ENCODE measurements around the gene RAB3D. TPM values are rescaled to one million over a fixed set of nuclear protein-coding genes. Genes with fewer than 3 reads are reported as not detected.

The RAB3D gene
- total RNA-seq, 1 experiment from 2014 or later = 37.9 TPM

DNA sequence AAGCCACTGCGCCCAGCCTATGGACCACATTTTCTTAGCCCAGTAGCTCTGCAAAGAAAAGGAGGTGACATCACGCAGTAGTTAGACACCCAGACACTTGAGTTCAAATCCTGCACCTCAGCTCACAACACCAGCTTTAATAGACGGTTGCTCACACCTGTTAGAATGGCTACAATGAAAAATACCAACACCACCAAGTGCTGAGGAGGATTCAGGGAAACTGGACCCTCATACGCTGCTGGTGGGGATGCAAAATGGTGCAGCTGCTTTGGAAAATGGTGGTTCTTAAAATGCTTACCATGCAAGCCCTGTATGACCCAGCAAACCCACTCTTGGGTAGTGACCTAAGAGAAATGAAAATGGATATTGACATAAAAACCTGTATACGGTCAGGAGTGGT, 65.5 kb downstream of the RAB3D start:
- TF ChIP-seq CTCF (conservative IDR thresholded peaks at IDR 0.05; ENCODE audit: low read depth, low read length) = no peak
- TF ChIP-seq EZH2phosphoT487 (IDR thresholded peaks at IDR 0.05; ENCODE audit: borderline replicate concordance, low read length) = no peak
- TF ChIP-seq EZH2 (IDR thresholded peaks at IDR 0.05; ENCODE audit: low read length, unreplicated experiment) = no peak

GRCh38 chr19:11273296-11273695, 66.2 kb downstream of the RAB3D start:
- H2AFZ ChIP-seq (ENCODE audit: low read length) = no peak overlapping the region
- no peaks in the 10 kb centered on the region for H3K9me3 ChIP-seq (ENCODE audit: low read length)
- TF ChIP-seq CTCF (conservative IDR thresholded peaks at IDR 0.05; ENCODE audit: low read depth, low read length) (no peak), EZH2phosphoT487 (IDR thresholded peaks at IDR 0.05; ENCODE audit: borderline replicate concordance, low read length) (no peak), EZH2 (IDR thresholded peaks at IDR 0.05; ENCODE audit: low read length, unreplicated experiment) (no peak)
- H3F3A ChIP-seq (ENCODE audit: low read length, unreplicated experiment) = peaks cover 4% of the 10 kb centered on the region
- no peak overlapping the region for H3K27ac ChIP-seq (ENCODE audit: low read length)
- intact Hi-C loops (cut with micrococcal nuclease) = no loop called here
- peaks cover 11% of the 10 kb centered on the region for H3K4me1 ChIP-seq (ENCODE audit: insufficient read depth, low read length)
- H3K27me3 ChIP-seq (ENCODE audit: low read length) = no peaks in the 10 kb centered on the region
- H3K36me3 ChIP-seq (ENCODE audit: low read depth, low read length) = no peaks in the 10 kb centered on the region
- ChIA-PET POLR2A (ENCODE audit: unreplicated experiment) (interaction anchor here (0.6 kb wide), 1 partner anchor 17 kb away, joined by 3 read pairs; no protein-coding TSS in a partner anchor), CTCF (interaction anchor here (0.6 kb wide), 2 partner anchors 130 to 796 kb away, joined by 3 read pairs; no protein-coding TSS in a partner anchor)
- H3K4me3 ChIP-seq (ENCODE audit: low read length) = no peak overlapping the region
- H3K9me2 ChIP-seq (replicated peaks; ENCODE audit: low read length) = no peaks in the 10 kb centered on the region
- DNase-seq (no peak), ATAC-seq (no peak)
- no peak overlapping the region for H3K9ac ChIP-seq (ENCODE audit: low read length)
- no TSS peak for BruUV-seq (replicated peaks)
- H4K20me1 ChIP-seq (ENCODE audit: low read length) = no peaks in the 10 kb centered on the region
- no peaks in the 10 kb centered on the region for H3K79me2 ChIP-seq (ENCODE audit: low read length)
- no peak overlapping the region for H3K4me2 ChIP-seq (ENCODE audit: low read length)

More for the DNA sequence above, 65.5 kb downstream of the RAB3D start:
- H3K79me2 ChIP-seq (ENCODE audit: low read length) = no peaks in the 10 kb centered on the region
- ATAC-seq (no peak), DNase-seq (no peak)
- no TSS peak for BruUV-seq (replicated peaks)
- no peak overlapping the region for H3K9ac ChIP-seq (ENCODE audit: low read length)
- H3F3A ChIP-seq (ENCODE audit: low read length, unreplicated experiment) = peaks cover 3% of the 10 kb centered on the region
- ChIA-PET POLR2A (ENCODE audit: unreplicated experiment) (no interaction called here), CTCF (no interaction called here)
- no peaks in the 10 kb centered on the region for H4K20me1 ChIP-seq (ENCODE audit: low read length)
- no peak overlapping the region for H3K27ac ChIP-seq (ENCODE audit: low read length)
- intact Hi-C loops (cut with micrococcal nuclease) = no loop called here
- H3K4me3 ChIP-seq (ENCODE audit: low read length) = no peak overlapping the region
- H3K4me2 ChIP-seq (ENCODE audit: low read length) = no peak overlapping the region
- H3K9me2 ChIP-seq (replicated peaks; ENCODE audit: low read length) = no peaks in the 10 kb centered on the region
- H3K36me3 ChIP-seq (ENCODE audit: low read depth, low read length) = no peaks in the 10 kb centered on the region
- no peaks in the 10 kb centered on the region for H3K9me3 ChIP-seq (ENCODE audit: low read length)
- no peaks in the 10 kb centered on the region for H3K27me3 ChIP-seq (ENCODE audit: low read length)
- H2AFZ ChIP-seq (ENCODE audit: low read length) = no peak overlapping the region
- H3K4me1 ChIP-seq (ENCODE audit: insufficient read depth, low read length) = peaks cover 7% of the 10 kb centered on the region

Other genes with a start within 250 kb of the RAB3D start
- gene SPC24, start 183.9 kb downstream of the RAB3D start, total RNA-seq (2014; rRNA removed) = 136 and 142 TPM in 2 replicates
- gene KANK2, start 142.1 kb downstream of the RAB3D start, total RNA-seq (2014; rRNA removed) = 96.6 and 98.4 TPM in 2 replicates
- gene ANGPTL8, start 100.0 kb downstream of the RAB3D start, total RNA-seq (2014; rRNA removed) = not detected in 2 replicates
- 28.0 and 29.4 TPM in 2 replicates for gene DOCK6, start 77.1 kb downstream of the RAB3D start, total RNA-seq (2014; rRNA removed)
- gene TSPAN16, start 43.5 kb downstream of the RAB3D start, total RNA-seq (2014; rRNA removed) = not detected in 2 replicates
- 202 and 224 TPM in 2 replicates for gene TMEM205, start 6.6 kb upstream of the RAB3D start, total RNA-seq (2014; rRNA removed)
- gene CCDC159, start 6.9 kb upstream of the RAB3D start, total RNA-seq (2014; rRNA removed) = 10.3 and 14.5 TPM in 2 replicates
- 38.0 and 51.2 TPM in 2 replicates for gene PLPPR2, start 15.8 kb upstream of the RAB3D start, total RNA-seq (2014; rRNA removed)
- 5.2 and 6.1 TPM in 2 replicates for gene SWSAP1, start 35.0 kb upstream of the RAB3D start, total RNA-seq (2014; rRNA removed)
- 23.0 and 23.2 TPM in 2 replicates for gene EPOR, start 44.7 kb upstream of the RAB3D start, total RNA-seq (2014; rRNA removed)
- 23.5 and 24.2 TPM in 2 replicates for gene RGL3, start 79.7 kb upstream of the RAB3D start, total RNA-seq (2014; rRNA removed)
- gene ODAD3, start 95.5 kb upstream of the RAB3D start, total RNA-seq (2014; rRNA removed) = 0.52 and 3.9 TPM in 2 replicates
- 222 and 266 TPM in 2 replicates for gene PRKCSH, start 96.0 kb upstream of the RAB3D start, total RNA-seq (2014; rRNA removed)
- gene ELAVL3, start 141.4 kb upstream of the RAB3D start, total RNA-seq (2014; rRNA removed) = not detected in 2 replicates
- 14.2 and 16.2 TPM in 2 replicates for gene ZNF653, start 166.2 kb upstream of the RAB3D start, total RNA-seq (2014; rRNA removed)
- gene ECSIT, start 189.5 kb upstream of the RAB3D start, total RNA-seq (2014; rRNA removed) = 126 and 156 TPM in 2 replicates
- gene CNN1, start 199.2 kb upstream of the RAB3D start, total RNA-seq (2014; rRNA removed) = 0.77 TPM in 1 of 2 replicates, not detected in the other
- gene ELOF1, start 219.6 kb upstream of the RAB3D start, total RNA-seq (2014; rRNA removed) = 91.9 and 105 TPM in 2 replicates
- gene ACP5, start 238.0 kb upstream of the RAB3D start, total RNA-seq (2014; rRNA removed) = not detected in 2 replicates

All from PC-3 (cell line).